GM18867 (cell line): ENCODE results near the gene ISG20.
A peak's percentile ranks its signal among the peaks of the same experiment; 100 is the strongest.

Source experiments
- ATAC-seq: cut with Tn5 transposase; IDR thresholded peaks from one replicate; pipeline ENCODE4 v1.9.1; 2021; ENCODE audit warnings: mild to moderate bottlenecking, moderate library complexity; ENCODE audit not compliant: unreplicated experiment

ISG20 gene

DNA sequence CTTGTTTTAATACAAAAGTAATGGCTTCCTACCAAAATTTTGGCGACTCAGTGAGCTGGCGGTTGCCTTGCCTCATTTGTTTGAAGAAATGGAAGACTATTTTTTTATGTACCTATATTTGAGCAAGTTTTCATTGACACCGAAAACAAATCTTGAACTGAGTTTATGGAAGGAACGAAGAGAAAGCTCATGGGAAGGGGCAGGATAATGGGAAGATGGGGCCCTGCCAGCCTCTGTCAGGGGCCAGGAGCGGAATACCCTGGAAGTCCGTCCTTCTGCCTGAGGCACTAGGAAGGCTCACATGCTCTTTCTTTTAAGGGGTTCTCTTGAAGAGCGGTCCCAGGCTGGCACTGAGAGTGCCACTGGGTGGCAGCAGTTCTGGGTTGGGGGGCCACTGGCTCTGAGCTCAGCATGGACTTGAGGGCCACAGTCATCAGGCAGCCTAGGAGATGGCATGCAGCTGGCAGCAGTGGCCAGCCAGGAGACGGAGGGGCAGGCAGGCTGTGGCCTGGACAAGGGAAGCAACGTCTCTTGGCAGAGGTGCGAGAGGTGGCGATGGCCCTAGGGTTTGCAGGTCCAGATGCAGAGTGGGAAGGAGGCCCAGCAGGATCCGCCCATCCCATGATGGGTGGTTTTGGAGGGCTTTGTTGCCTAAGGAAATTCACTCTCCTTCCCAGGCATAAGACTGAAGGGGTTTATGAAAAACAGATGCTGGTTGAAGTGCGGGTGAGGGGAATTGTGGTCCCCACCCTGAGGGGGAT lies 41.6 kb downstream of the ISG20 start:
- no peak for ATAC-seq

DNA sequence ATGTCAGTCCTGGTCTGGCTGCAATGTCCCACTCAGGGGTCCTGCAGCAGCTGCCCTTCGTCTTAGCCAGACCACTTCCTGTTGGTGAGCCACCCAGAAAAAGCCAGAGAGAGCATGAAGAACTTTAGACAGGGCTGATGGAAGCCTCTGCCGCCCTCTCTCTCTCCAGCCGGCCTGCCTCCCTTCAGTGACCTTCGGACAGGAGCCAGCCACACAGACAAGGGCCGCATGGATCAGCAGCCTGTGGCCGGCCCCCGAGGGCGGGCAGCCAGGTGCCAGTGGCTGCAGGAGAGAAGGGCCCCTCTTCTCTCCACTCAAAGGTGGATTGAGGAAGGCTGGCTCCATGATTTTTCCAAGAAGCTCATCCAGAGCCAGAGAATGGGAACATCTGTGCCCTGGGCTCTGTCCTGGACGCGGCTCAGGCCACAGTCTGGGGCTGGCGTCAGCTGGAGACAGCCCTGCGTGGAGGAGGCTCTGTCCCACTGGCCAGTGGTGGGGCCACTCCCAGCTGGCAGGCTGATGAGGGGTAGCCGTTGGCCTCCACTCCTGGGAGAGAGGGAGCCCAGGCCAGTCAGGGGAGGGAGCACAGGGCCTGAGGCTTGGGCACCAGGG lies 42.9 kb downstream of the ISG20 start:
- ATAC-seq: no peak

DNA sequence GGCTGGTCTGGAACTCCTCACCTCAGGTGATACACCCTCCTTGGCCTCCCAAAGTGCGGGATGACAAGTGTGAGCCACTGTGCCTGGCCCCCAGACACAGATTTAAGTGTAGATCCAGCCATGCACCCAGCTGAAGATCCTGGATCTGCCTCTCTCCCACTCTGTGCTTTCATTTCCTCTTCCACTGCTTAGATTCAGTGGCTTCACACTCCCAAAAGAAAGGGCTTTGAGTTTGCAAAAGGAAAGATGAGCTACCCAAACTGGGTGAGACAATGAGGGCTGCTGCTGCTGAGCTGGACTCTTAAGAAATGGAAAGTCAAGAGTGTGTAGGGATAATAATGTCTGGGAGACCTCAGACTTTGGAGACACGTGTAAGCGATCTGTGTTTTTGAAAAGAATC lies 45.5 kb downstream of the ISG20 start:
- no peak for ATAC-seq

DNA sequence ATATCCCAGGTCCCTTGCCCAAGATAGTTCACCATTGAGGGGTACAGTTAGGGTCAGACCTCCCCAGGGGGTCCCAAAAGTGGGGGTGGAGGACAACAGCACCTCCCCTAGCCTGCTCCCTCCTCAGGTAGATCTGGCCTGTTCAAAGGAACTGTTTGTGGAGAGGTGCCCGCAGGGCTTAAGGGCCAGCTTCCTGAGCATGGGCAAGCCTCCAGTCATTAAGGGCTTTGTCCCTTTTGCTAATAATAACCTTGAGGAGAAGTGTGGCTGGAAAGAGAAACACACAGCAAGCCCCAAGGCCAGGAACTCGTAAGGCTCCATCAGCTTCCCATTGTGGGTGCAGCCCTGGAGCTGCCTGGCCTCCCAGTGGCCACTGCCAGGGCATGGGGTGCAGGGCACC lies 47.4 kb downstream of the ISG20 start:
- no peak for ATAC-seq

- no peak for ATAC-seq
Measured at GRCh38 chr15:88688394-88688933, 49.6 kb downstream of the ISG20 start.

- ATAC-seq: no peak
Measured at GRCh38 chr15:88690331-88690730, 51.5 kb downstream of the ISG20 start.

- ATAC-seq: no peak
Measured at GRCh38 chr15:88693191-88693590, 54.4 kb downstream of the ISG20 start.

DNA sequence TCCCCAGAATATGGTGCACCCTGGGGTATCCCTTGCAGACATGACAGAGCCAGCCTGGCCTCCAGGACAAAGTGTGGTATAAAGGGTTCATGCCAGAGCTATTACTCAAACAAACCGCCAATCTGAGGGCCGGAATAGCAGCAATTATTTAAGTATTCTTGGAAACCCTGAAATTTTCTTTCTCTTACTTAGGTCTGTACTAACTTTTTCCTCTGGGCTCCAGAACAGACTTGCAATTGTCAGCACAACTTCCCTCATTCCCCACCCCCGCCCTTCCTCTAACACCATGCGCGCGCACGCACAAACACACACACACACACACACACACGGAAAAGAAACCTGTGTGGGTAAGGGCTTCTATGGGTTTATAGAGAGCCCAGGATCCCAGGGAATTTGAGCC lies 56.3 kb downstream of the ISG20 start:
- ATAC-seq: no peak

DNA sequence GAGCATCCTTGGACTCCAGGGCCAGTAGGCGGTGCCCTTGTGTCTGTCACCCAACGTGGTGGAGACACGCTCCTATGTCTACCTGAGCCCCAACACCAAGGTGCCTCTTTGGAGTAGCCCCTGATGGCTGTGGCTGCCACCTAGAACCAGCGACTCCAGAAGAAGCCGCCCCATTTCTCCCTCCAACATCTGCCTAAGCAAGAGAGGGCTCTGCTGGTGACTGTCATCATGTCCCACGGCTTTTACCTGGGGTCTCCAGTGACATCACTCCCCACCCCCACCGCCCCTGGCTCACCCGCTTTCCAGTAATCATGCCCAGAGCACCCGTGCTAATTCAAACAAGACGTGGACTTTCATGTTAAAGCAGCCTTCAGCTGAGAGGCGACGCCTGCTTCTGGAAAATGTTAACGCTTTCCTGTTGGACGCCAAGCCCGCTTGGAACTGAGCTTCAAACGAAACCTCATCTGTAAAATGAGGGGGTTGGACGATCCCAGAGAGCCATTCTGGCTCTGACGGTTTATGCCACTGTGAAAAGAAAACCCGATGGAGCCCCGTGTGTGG lies 57.0 kb downstream of the ISG20 start:
- no peak for ATAC-seq

GRCh38 chr15:88696254-88696653 lies 57.4 kb downstream of the ISG20 start:
- no peak for ATAC-seq

DNA sequence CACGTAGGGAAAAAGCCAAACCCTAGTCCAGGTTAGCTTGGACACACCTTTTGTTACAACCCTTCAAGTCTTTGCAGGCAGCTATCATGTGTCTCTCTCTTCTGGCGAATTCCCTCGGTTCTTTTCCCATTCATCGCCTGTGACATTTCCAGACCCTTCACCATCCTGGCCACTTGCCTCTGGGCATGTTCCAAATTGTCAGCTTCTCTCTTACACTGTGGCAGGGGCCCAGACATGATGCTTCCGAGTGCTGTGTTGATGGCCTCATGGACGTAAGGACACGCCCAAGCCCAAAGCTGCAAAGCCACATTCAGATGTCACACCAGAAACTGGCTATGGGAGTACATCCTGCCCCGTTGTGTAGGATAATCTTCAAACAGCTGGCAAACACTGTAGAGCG lies 58.5 kb downstream of the ISG20 start:
- no peak for ATAC-seq

- ATAC-seq: no peak
Measured at GRCh38 chr15:88699861-88700260, 61.0 kb downstream of the ISG20 start.

DNA sequence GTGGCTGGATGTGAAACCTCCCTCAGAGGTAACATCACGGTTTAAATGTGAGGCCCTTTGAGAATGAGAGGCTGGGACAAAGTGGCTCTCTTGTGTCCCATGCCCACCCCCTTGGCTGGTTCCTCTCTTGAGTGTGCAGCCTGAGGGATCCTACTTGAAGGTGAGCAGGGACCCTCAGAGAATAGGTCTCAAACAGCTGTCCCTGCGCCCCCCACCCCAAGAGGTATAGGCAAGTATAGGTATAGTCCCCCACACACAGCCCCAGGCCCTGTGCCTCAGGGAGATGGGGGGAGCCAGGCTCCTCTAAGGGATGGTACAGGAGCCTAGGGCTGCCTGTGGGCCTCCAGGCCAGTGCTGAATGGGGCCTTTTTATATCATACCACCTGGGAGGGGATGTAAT lies 61.9 kb downstream of the ISG20 start:
- no peak for ATAC-seq

GRCh38 chr15:88701561-88702095 lies 62.8 kb downstream of the ISG20 start:
- peak; percentile 61 for ATAC-seq

DNA sequence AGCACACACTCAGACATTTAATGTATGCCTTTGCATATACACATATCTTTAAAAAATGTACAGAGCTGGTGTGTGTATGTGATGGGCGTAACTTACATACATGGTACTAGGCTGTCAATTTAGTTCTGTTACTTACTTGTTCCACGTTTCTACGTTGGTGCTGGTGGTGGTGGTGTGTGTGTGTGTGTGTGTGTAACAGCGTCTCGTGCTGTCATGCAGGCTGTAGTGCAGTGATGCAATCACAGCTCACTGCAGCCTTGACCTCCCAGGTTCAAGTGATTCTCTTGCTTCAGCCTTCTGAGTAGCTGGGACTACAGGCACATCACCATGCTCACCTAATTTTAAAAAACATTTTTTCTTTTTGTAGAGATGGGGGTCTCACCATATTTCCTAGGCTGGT lies 64.2 kb downstream of the ISG20 start:
- ATAC-seq: no peak

GRCh38 chr15:88703533-88703932 lies 64.7 kb downstream of the ISG20 start:
- no peak for ATAC-seq

- ATAC-seq: no peak
Measured at GRCh38 chr15:88704791-88705768, 66.3 kb downstream of the ISG20 start.

- no peak for ATAC-seq
Measured at GRCh38 chr15:88705769-88706165, 67.0 kb downstream of the ISG20 start.
